Body of pancreas (tissue), 4 donors: ENCODE results near the gene PACRG. TPM values are rescaled to one million over a fixed set of nuclear protein-coding genes. Genes with fewer than 3 reads are reported as not detected.

Experiments
- ATAC-seq: fragments of 150-250 bp; one replicate; pipeline ENCODE4 v1.9.1; 2016
- DNase-seq, 4 donors: peaks; one replicate each; pipeline ENCODE4 v3.0.0-alpha.2; 2019
- H3K27ac ChIP-seq, 4 donors: fragments of 200-600 bp; sonication (generic); 1 replicate in 3 of 4; 2 replicates in 1 of 4; pipeline versions ENCODE4 v1.5.1 to v1.6.1; 2016 to 2019; ENCODE audit warnings: mild to moderate bottlenecking in 1 of 4, mixed read lengths in 1 of 4, moderate library complexity in 1 of 4
- H3K27me3 ChIP-seq, 2 donors: fragments of 200-600 bp; sonication (generic); one replicate each; pipeline ENCODE4 v1.6.0; 2016; ENCODE audit warnings: mild to moderate bottlenecking in 1 of 2
- H3K36me3 ChIP-seq, 2 donors: fragments of 200-600 bp; sonication (generic); replicated peaks in 1 of 2; 2 replicates each; pipeline ENCODE4 v1.5.1; 2016; ENCODE audit warnings: low read depth in 2 of 2; ENCODE audit not compliant: insufficient read depth in 1 of 2
- H3K4me1 ChIP-seq: fragments of 200-600 bp; sonication (generic); one replicate; pipeline ENCODE4 v1.6.0; 2016
- H3K4me3 ChIP-seq, 2 donors: fragments of 200-600 bp; sonication (generic); 1 replicate in 1 of 2; 2 replicates in 1 of 2; pipeline ENCODE4 v1.5.1; 2016 to 2019
- H3K9me3 ChIP-seq, 3 donors: fragments of 200-600 bp; sonication (generic); 1 replicate in 2 of 3; 2 replicates in 1 of 3; pipeline ENCODE4 v1.5.1; 2016
- CTCF ChIP-seq, 7 experiments: fragments of 450-650 bp in 4 of 7; fragments of 200-600 bp in 3 of 7; sonication (generic) in 3 of 7; IDR thresholded peaks; one replicate each; pipeline ENCODE4 v1.5.1; 2016 to 2019; ENCODE audit warnings: antibody characterized with exemption in 7 of 7
- POLR2A ChIP-seq, 3 donors: fragments of 450-650 bp; IDR thresholded peaks; one replicate each; pipeline ENCODE4 v1.6.1; 2016; ENCODE audit warnings: antibody characterized with exemption in 3 of 3, mild to moderate bottlenecking in 2 of 3
- WGBS, 2 donors: methylation state at CpG; one replicate each; pipeline ENCODE4 v1.1.5; 2017; 5-methylcytosine and 5-hydroxymethylcytosine counted together
- intact Hi-C: fragments of 100-400 bp; cut with DNase I; formaldehyde crosslinking; loops from one replicate; pipeline ENCODE4 v1.15.1; 2023
- total RNA-seq, 2 donors: library from RNA; depleted of rRNA; stranded (reverse); fragments of >200 nt; gene quantifications; one replicate each; pipeline ENCODE4 v1.1.0, GENCODE V29; 2016

The PACRG gene
- total RNA-seq, 2 donors from 2014 or later, result 7.8 to 10.9 TPM

- Histone ChIP-seq H3K27me3 (no peaks in the 10 kb centered on the region), H3K9me3 (no peaks in the 10 kb centered on the region), H3K27ac (no peak overlapping the region), H3K4me3 (no peak overlapping the region), H3K4me1 (no peaks in the 10 kb centered on the region), H3K36me3 (no peaks in the 10 kb centered on the region)
- DNase-seq (no peak), ATAC-seq (no peak)
- TF ChIP-seq POLR2A (IDR thresholded peaks at IDR 0.05), result no peak
- no peak for TF ChIP-seq CTCF (IDR thresholded peaks at IDR 0.05)
- intact Hi-C loops, result no loop called here
Observed at GRCh38 chr6:162751211-162751859, 23.6 kb downstream of the PACRG start.

GRCh38 chr6:162753775-162754174, 26.0 kb downstream of the PACRG start:
- H3K36me3 ChIP-seq, result no peaks in the 10 kb centered on the region
- TF ChIP-seq CTCF (IDR thresholded peaks at IDR 0.05) (no peak), POLR2A (IDR thresholded peaks at IDR 0.05) (no peak)
- H3K4me3 ChIP-seq, result no peak overlapping the region
- no peak overlapping the region for H3K27ac ChIP-seq
- intact Hi-C loops, result no loop called here
- no peaks in the 10 kb centered on the region for H3K9me3 ChIP-seq
- no peaks in the 10 kb centered on the region for H3K4me1 ChIP-seq
- no peaks in the 10 kb centered on the region for H3K27me3 ChIP-seq
- no peak for DNase-seq
- ATAC-seq, result no peak

GRCh38 chr6:162770136-162770535, 42.4 kb downstream of the PACRG start:
- DNase-seq (no peak), ATAC-seq (no peak)
- Histone ChIP-seq H3K4me3 (no peak overlapping the region), H3K4me1 (no peaks in the 10 kb centered on the region), H3K9me3 (no peaks in the 10 kb centered on the region), H3K27ac (no peak overlapping the region), H3K36me3 (no peaks in the 10 kb centered on the region), H3K27me3 (no peaks in the 10 kb centered on the region)
- intact Hi-C loops, result no loop called here
- TF ChIP-seq POLR2A (IDR thresholded peaks at IDR 0.05) (no peak), CTCF (IDR thresholded peaks at IDR 0.05) (no peak)

- Histone ChIP-seq H3K4me1 (no peaks in the 10 kb centered on the region), H3K36me3 (no peaks in the 10 kb centered on the region), H3K4me3 (no peak overlapping the region), H3K9me3 (no peaks in the 10 kb centered on the region), H3K27ac (no peak overlapping the region), H3K27me3 (no peaks in the 10 kb centered on the region)
- TF ChIP-seq POLR2A (IDR thresholded peaks at IDR 0.05) (no peak), CTCF (IDR thresholded peaks at IDR 0.05) (no peak)
- DNase-seq, result no peak
- no peak for ATAC-seq
- intact Hi-C loops, result no loop called here
- 87 to 91% methylated on average over 1 of the region's 1 CpG for WGBS, 2 donors
Observed at GRCh38 chr6:162770955-162771354, 43.2 kb downstream of the PACRG start.

GRCh38 chr6:162772466-162772865, 44.7 kb downstream of the PACRG start:
- no peak for DNase-seq
- H3K9me3 ChIP-seq, result no peaks in the 10 kb centered on the region
- TF ChIP-seq CTCF (IDR thresholded peaks at IDR 0.05) (no peak), POLR2A (IDR thresholded peaks at IDR 0.05) (no peak)
- no peak overlapping the region for H3K27ac ChIP-seq
- no peaks in the 10 kb centered on the region for H3K4me1 ChIP-seq
- intact Hi-C loops, result no loop called here
- H3K27me3 ChIP-seq, result no peaks in the 10 kb centered on the region
- no peaks in the 10 kb centered on the region for H3K36me3 ChIP-seq
- ATAC-seq, result no peak
- no peak overlapping the region for H3K4me3 ChIP-seq
